GM12874 (cell line): Measurements from ENCODE around the gene SETD5.

Experiments used
- CTCF ChIP-seq: IDR thresholded peaks from 2 replicates; pipeline ENCODE4 v1.5.1; 2011; ENCODE audit warnings: low read depth, mild to moderate bottlenecking, control low read depth, low read length, moderate library complexity; ENCODE audit not compliant: insufficient read depth

SETD5 gene

GRCh38 chr3:9430733-9431132 is 33.3 kb downstream of the SETD5 start:
- no peak for TF ChIP-seq CTCF

GRCh38 chr3:9433627-9434521 is 36.5 kb downstream of the SETD5 start:
- TF ChIP-seq CTCF: no peak

GRCh38 chr3:9435316-9435715 is 37.9 kb downstream of the SETD5 start:
- no peak for TF ChIP-seq CTCF

GRCh38 chr3:9439331-9439730 is 41.9 kb downstream of the SETD5 start:
- no peak for TF ChIP-seq CTCF

- no peak for TF ChIP-seq CTCF
These were observed 44.2 kb downstream of the SETD5 start for GRCh38 chr3:9441501-9442221.

GRCh38 chr3:9448071-9448470 is 50.7 kb downstream of the SETD5 start:
- no peak for TF ChIP-seq CTCF

- no peak for TF ChIP-seq CTCF
These were observed 51.2 kb downstream of the SETD5 start for GRCh38 chr3:9448643-9449042.
